LNCaP clone FGC (cell line): Measurements from ENCODE around the gene CFAP69.
"Not testable (repeated sequence)": the region's sequence is repeated elsewhere in the genome, so short reads cannot be mapped to it uniquely, and the experiment has no call there.

ENCODE experiments used
- DNase-seq: peaks from one replicate; pipeline ENCODE4 v3.0.0-alpha.2; 2011; ENCODE audit warnings: low read depth
- H3K4me3 ChIP-seq: 2 replicates; pipeline ENCODE4 v1.5.1; 2011; ENCODE audit warnings: mild to moderate bottlenecking, low read depth, low read length, control low read depth
- TF ChIP-seq, protein P1 (sequence below): IDR thresholded peaks from 2 replicates; pipeline ENCODE4 v1.5.1; 2012; ENCODE audit warnings: mild to moderate bottlenecking; ENCODE audit not compliant: control insufficient read depth, insufficient read depth; ENCODE audit errors: extremely low read depth

The CFAP69 gene

DNA sequence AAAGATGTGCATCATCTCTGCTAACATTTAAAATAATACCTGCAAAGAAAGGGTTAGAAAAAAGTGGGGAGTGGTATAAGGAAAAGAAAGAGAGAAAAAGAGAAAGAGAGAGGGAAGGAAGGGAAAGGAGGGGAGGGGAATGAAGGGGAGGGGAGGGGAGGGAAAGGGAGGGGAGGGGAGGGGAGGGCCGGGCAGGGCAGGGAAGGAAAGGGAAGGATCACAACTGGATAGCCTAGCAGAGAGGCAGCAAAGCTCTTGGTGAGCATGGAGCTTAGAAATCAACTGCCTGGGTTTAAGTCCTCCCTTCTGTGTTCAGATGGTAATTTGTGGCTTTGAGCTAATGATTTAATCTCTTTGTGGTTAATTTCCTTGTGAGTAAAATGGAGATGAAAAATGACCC lies 81.5 kb downstream of the CFAP69 start:
- no peak overlapping the region for H3K4me3 ChIP-seq
- no peak for DNase-seq
- TF ChIP-seq, protein P1, sequence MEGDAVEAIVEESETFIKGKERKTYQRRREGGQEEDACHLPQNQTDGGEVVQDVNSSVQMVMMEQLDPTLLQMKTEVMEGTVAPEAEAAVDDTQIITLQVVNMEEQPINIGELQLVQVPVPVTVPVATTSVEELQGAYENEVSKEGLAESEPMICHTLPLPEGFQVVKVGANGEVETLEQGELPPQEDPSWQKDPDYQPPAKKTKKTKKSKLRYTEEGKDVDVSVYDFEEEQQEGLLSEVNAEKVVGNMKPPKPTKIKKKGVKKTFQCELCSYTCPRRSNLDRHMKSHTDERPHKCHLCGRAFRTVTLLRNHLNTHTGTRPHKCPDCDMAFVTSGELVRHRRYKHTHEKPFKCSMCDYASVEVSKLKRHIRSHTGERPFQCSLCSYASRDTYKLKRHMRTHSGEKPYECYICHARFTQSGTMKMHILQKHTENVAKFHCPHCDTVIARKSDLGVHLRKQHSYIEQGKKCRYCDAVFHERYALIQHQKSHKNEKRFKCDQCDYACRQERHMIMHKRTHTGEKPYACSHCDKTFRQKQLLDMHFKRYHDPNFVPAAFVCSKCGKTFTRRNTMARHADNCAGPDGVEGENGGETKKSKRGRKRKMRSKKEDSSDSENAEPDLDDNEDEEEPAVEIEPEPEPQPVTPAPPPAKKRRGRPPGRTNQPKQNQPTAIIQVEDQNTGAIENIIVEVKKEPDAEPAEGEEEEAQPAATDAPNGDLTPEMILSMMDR = no peak

GRCh38 chr7:90334193-90334843 lies 89.3 kb downstream of the CFAP69 start:
- no peak for DNase-seq
- TF ChIP-seq, protein P1 = no peak
- no peak overlapping the region for H3K4me3 ChIP-seq

DNA sequence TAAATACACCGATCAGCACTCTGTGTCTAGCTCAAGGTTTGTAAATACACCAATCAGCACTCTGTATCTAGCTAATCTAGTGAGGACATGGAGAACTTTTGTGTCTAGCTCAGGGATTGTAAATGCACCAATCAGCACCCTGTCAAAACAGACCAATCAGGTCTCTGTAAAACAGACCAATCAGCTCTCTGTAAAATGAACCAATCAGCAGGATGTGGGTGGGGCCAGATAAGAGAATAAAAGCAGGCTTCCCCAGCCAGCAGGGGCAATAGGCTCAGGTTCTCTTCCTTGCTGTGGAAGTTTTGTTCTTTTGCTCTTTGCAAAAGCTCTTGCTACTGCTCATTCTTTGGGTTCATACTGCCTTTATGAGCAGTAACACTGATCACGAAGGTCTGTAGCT lies 90.0 kb downstream of the CFAP69 start:
- not testable (repeated sequence) for H3K4me3 ChIP-seq, DNase-seq

DNA sequence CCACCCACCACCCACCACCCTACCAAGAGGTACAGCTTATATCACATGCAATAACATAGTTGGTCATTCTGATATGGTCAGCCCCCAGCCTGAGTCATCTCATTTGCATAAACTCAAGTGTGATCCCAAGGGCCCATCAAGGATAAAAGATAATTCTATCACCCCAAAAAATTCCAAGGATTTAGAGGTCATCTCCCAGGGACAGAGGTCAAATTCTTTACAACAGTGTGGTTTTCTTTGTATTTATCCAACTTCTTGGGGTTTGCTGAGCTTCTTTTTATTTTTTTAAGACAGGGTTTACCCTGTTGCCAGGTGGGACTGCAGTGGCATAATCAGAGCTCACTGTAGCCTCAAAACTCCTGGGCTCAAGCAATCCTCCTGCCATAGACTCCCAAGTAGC lies 92.1 kb downstream of the CFAP69 start:
- DNase-seq = no peak
- no peak overlapping the region for H3K4me3 ChIP-seq
- TF ChIP-seq, protein P1 = no peak

DNA sequence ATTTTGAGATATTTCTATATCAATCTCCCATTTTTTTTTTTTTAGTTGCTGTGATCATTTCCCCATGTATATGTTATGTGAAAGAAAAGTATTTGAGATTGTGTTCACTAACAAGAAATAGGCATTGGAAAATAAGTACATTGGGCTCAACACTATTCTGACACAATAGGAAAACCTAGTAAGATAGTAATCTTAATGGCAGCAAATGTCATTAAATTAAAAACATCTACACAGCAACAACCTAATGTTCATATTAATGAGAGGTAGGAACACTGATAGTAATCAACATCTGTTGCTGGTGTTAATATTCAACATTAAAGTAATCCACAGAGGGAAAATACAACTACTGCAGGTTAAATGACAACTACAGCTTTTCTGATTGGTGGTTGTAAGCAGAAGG lies 100.0 kb downstream of the CFAP69 start:
- TF ChIP-seq, protein P1 = no peak
- H3K4me3 ChIP-seq = no peak overlapping the region
- DNase-seq = no peak

GRCh38 chr7:90345595-90346335 lies 100.8 kb downstream of the CFAP69 start:
- H3K4me3 ChIP-seq = peak overlapping the region; percentile 96
- DNase-seq = no peak
- TF ChIP-seq, protein P1 = no peak

DNA sequence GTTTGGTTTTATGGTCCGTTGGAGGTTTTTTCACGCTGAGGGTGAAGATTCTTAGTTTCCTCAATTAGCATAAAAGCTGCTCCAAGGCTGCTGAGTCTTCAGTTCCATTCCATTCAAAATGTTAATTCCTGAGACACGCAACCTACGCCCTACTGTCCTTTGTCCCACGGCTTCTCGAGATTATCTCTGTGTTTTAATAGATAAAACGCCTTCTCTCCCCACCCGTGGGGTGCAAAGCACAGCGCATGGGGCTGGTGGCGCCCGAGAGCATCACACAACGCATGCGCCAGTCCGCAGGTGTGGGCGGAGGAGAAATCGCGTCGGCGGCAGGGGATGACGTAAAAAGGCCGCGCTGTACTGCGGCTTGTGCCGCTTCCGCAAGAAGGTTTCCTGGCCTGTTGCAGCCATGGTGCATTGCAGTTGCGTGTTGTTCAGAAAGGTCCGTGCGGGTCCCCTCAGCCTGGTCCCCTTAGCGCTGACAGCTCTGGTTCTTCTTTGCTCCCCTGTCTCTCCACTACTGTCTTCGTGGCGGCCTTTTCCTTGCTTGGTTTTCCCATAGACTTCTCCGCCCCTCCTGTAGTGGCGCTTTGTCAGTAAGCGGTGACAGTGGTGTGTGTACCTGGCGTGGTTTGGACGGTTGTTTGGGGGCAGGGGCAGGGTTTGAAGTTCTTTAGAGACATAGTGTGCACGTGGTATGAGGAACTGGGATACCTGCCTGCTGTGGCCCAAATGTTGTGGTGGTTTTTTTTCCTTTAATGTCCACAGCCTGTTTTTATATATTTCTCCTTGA lies 101.6 kb downstream of the CFAP69 start, which contains the start of gene GTPBP10:
GTPBP10 (plus strand) TSS at position 381 of the 790 bp plus-strand sequence; CDS start at position 407, 26 bp downstream.
- H3K4me3 ChIP-seq = peak within 1 kb of the TSS; percentile 96
- peak; percentile 88 for DNase-seq
- TF ChIP-seq, protein P1 = peak; percentile 78
